ENCODE results near the gene PRKN. TPM values are rescaled to one million over a fixed set of nuclear protein-coding genes. Genes with fewer than 3 reads are reported as not detected.

Gene PRKN
- total RNA-seq, 4 donors from 2014 or later, result 5.5 to 17.9 (median 6.8) TPM

GRCh38 chr6:162722226-162722625, 5.3 kb downstream of the PRKN start:
- Histone ChIP-seq H3K27ac (no peak overlapping the region), H3K27me3 (no peaks in the 10 kb centered on the region), H3K4me1 (peaks cover 0 to 10% (median 0%) of the 10 kb centered on the region in 4 donors), H3K36me3 (no peaks in the 10 kb centered on the region), H3K4me3 (no peak overlapping the region), H3K9me3 (no peaks in the 10 kb centered on the region)
- 70 to 77% methylated on average over 2 of the region's 2 CpGs for WGBS, 2 donors
- DNase-seq (ENCODE audit: low spot score in 2 of 2), result no peak
- TF ChIP-seq POLR2A (IDR thresholded peaks at IDR 0.05), result no peak
- TF ChIP-seq EP300 (IDR thresholded peaks at IDR 0.05), result no peak
- TF ChIP-seq CTCF (IDR thresholded peaks at IDR 0.05), result no peak

- DNase-seq (ENCODE audit: low spot score in 2 of 2), result no peak
- no peaks in the 10 kb centered on the region for H3K27me3 ChIP-seq
- no peak overlapping the region for H3K4me3 ChIP-seq
- TF ChIP-seq CTCF (IDR thresholded peaks at IDR 0.05) (no peak), POLR2A (IDR thresholded peaks at IDR 0.05) (no peak), EP300 (IDR thresholded peaks at IDR 0.05) (no peak)
- H3K9me3 ChIP-seq, result no peaks in the 10 kb centered on the region
- no peaks in the 10 kb centered on the region for H3K36me3 ChIP-seq
- peaks cover 0 to 4% (median 0%) of the 10 kb centered on the region in 4 donors for H3K4me1 ChIP-seq
- 95 to 99% methylated on average over 2 of the region's 2 CpGs for WGBS, 2 donors
- H3K27ac ChIP-seq, result no peak overlapping the region
These were observed 6.2 kb downstream of the PRKN start for GRCh38 chr6:162721404-162721687.

- H3K27ac ChIP-seq, result no peak overlapping the region
- DNase-seq (ENCODE audit: low spot score in 2 of 2), result no peak
- TF ChIP-seq CTCF (IDR thresholded peaks at IDR 0.05) (no peak), POLR2A (IDR thresholded peaks at IDR 0.05) (no peak), EP300 (IDR thresholded peaks at IDR 0.05) (no peak)
- no peaks in the 10 kb centered on the region for H3K4me1 ChIP-seq
- H3K36me3 ChIP-seq, result no peaks in the 10 kb centered on the region
- H3K27me3 ChIP-seq, result no peaks in the 10 kb centered on the region
- no peak overlapping the region for H3K4me3 ChIP-seq
- H3K9me3 ChIP-seq, result no peaks in the 10 kb centered on the region
- WGBS, 2 donors, result 58 to 74% methylated on average over 1 of the region's 1 CpG
These were observed 8.0 kb downstream of the PRKN start for GRCh38 chr6:162719528-162719927.

- WGBS, 2 donors, result 96 to 97% methylated on average over 6 of the region's 6 CpGs
- Histone ChIP-seq H3K27ac (no peak overlapping the region), H3K9me3 (no peaks in the 10 kb centered on the region), H3K4me1 (no peaks in the 10 kb centered on the region), H3K27me3 (no peaks in the 10 kb centered on the region), H3K4me3 (no peak overlapping the region), H3K36me3 (no peaks in the 10 kb centered on the region)
- DNase-seq (ENCODE audit: low spot score in 2 of 2), result no peak
- no peak for TF ChIP-seq CTCF (IDR thresholded peaks at IDR 0.05)
- TF ChIP-seq EP300 (IDR thresholded peaks at IDR 0.05), result no peak
- no peak for TF ChIP-seq POLR2A (IDR thresholded peaks at IDR 0.05)
These were observed 12.0 kb downstream of the PRKN start for GRCh38 chr6:162715601-162716000.

GRCh38 chr6:162713974-162714780, 13.4 kb downstream of the PRKN start:
- H3K4me1 ChIP-seq, result no peaks in the 10 kb centered on the region
- no peak overlapping the region for H3K27ac ChIP-seq
- H3K4me3 ChIP-seq, result no peak overlapping the region
- H3K9me3 ChIP-seq, result no peaks in the 10 kb centered on the region
- no peak for DNase-seq (ENCODE audit: low spot score in 2 of 2)
- H3K27me3 ChIP-seq, result no peaks in the 10 kb centered on the region
- 87 to 88% methylated on average over 13 of the region's 13 CpGs for WGBS, 2 donors
- no peak for TF ChIP-seq EP300 (IDR thresholded peaks at IDR 0.05)
- TF ChIP-seq POLR2A (IDR thresholded peaks at IDR 0.05), result no peak
- TF ChIP-seq CTCF (IDR thresholded peaks at IDR 0.05), result no peak
- no peaks in the 10 kb centered on the region for H3K36me3 ChIP-seq

Measured in tibial nerve (tissue), 4 donors.